Glutamatergic neuron (in vitro differentiated cells): ENCODE measurements around the gene TGFBR3. TPM values are rescaled to one million over a fixed set of nuclear protein-coding genes. Genes with fewer than 3 reads are reported as not detected.

Experiments
- DNase-seq: peaks from one replicate; pipeline ENCODE4 v3.0.0; 2022
- H3K27ac Mint-ChIP-seq: one replicate; pipeline ENCODE4 v1.8.0; 2020; ENCODE audit warnings: mild to moderate bottlenecking, mixed read lengths, inconsistent platforms; ENCODE audit not compliant: unreplicated experiment
- H3K27me3 Mint-ChIP-seq: one replicate; pipeline ENCODE4 v1.8.0; 2020; ENCODE audit warnings: mild to moderate bottlenecking, moderate library complexity, mixed read lengths, inconsistent platforms; ENCODE audit not compliant: unreplicated experiment
- H3K36me3 Mint-ChIP-seq: one replicate; pipeline ENCODE4 v1.8.0; 2020; ENCODE audit warnings: mild to moderate bottlenecking, mixed read lengths, inconsistent platforms; ENCODE audit not compliant: unreplicated experiment
- H3K4me1 Mint-ChIP-seq: one replicate; pipeline ENCODE4 v1.8.0; 2020; ENCODE audit warnings: mild to moderate bottlenecking, low read depth, mixed read lengths, inconsistent platforms; ENCODE audit not compliant: unreplicated experiment
- H3K4me3 Mint-ChIP-seq: one replicate; pipeline ENCODE4 v1.8.0; 2020; ENCODE audit warnings: mild to moderate bottlenecking, mixed read lengths, inconsistent platforms; ENCODE audit not compliant: unreplicated experiment
- H3K9me3 Mint-ChIP-seq: one replicate; pipeline ENCODE4 v1.8.0; 2020; ENCODE audit warnings: mild to moderate bottlenecking, moderate library complexity, mixed read lengths, inconsistent platforms; ENCODE audit not compliant: unreplicated experiment
- total RNA-seq: library from RNA; stranded (reverse); fragmentation: NEBNext Ultra II Directional; extraction: Animal tissue kit (Norgen Biotek cat#: 25700); gene quantifications from one replicate; pipeline ENCODE4 v1.2.1, GENCODE V29; 2021; ENCODE audit not compliant: unreplicated experiment
- TF ChIP-seq, protein P1 (sequence below): fragments of 200-600 bp; sonication (generic); IDR thresholded peaks from one replicate; pipeline ENCODE4 v1.5.0; 2021; ENCODE audit not compliant: partially characterized antibody, unreplicated experiment

The TGFBR3 gene
- total RNA-seq, 1 donor from 2014 or later = 0.98 TPM

GRCh38 chr1:91720044-91720443 is 165.9 kb downstream of the TGFBR3 start:
- TF ChIP-seq, protein P1, sequence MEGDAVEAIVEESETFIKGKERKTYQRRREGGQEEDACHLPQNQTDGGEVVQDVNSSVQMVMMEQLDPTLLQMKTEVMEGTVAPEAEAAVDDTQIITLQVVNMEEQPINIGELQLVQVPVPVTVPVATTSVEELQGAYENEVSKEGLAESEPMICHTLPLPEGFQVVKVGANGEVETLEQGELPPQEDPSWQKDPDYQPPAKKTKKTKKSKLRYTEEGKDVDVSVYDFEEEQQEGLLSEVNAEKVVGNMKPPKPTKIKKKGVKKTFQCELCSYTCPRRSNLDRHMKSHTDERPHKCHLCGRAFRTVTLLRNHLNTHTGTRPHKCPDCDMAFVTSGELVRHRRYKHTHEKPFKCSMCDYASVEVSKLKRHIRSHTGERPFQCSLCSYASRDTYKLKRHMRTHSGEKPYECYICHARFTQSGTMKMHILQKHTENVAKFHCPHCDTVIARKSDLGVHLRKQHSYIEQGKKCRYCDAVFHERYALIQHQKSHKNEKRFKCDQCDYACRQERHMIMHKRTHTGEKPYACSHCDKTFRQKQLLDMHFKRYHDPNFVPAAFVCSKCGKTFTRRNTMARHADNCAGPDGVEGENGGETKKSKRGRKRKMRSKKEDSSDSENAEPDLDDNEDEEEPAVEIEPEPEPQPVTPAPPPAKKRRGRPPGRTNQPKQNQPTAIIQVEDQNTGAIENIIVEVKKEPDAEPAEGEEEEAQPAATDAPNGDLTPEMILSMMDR = no peak
- Mint-ChIP-seq H3K27ac (no peak overlapping the region), H3K27me3 (no peaks in the 10 kb centered on the region), H3K4me3 (no peak overlapping the region), H3K36me3 (no peaks in the 10 kb centered on the region), H3K4me1 (no peaks in the 10 kb centered on the region), H3K9me3 (no peaks in the 10 kb centered on the region)
- no peak for DNase-seq

DNA sequence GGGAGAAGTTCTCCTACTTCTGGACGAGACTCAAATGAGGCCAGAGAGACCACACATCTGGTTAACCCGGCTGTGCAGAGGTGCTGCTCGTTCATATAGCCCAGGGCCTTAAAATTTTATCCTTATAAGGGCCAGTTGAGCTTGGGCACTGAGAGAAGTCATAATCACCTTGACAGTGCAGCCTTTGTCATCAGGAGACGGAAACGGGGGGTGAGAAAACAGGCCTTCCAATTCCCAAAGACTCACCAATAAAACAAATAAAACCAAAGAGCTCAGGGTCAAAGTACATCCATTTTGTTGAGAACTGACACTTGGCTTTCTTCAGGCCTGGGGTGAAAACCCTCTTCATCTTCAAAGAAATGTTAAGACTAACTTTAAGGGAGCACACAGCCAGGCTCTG is 167.1 kb downstream of the TGFBR3 start:
- DNase-seq = no peak
- Mint-ChIP-seq H3K27ac (no peak overlapping the region), H3K36me3 (no peaks in the 10 kb centered on the region), H3K27me3 (no peaks in the 10 kb centered on the region), H3K4me3 (no peak overlapping the region), H3K9me3 (no peaks in the 10 kb centered on the region), H3K4me1 (no peaks in the 10 kb centered on the region)
- TF ChIP-seq, protein P1 = no peak

DNA sequence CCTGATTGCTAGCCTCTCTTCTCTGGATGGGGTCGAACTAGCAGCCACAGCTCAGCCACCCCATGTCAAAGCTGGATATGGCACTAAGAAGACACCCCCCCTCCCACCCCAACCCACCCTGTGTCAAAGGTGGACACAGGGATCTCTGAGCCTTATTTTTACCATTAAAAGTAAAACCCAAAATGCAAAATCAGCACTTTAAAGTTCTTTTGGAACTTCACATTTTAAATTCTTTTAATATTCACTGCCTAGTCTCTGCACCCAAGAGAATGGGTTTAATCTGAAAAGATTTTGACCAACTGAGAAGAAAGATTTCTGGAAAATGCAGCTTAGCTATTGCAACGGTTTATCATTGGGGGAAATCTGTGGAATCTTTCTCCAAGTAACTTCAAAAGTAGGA is 167.6 kb downstream of the TGFBR3 start:
- Mint-ChIP-seq H3K9me3 (no peaks in the 10 kb centered on the region), H3K4me3 (no peak overlapping the region), H3K36me3 (no peaks in the 10 kb centered on the region), H3K4me1 (peaks cover under 1% of the 10 kb centered on the region), H3K27ac (no peak overlapping the region), H3K27me3 (no peaks in the 10 kb centered on the region)
- TF ChIP-seq, protein P1 = no peak
- DNase-seq = no peak

GRCh38 chr1:91717839-91718238 is 168.1 kb downstream of the TGFBR3 start:
- H3K4me3 Mint-ChIP-seq = no peak overlapping the region

DNA sequence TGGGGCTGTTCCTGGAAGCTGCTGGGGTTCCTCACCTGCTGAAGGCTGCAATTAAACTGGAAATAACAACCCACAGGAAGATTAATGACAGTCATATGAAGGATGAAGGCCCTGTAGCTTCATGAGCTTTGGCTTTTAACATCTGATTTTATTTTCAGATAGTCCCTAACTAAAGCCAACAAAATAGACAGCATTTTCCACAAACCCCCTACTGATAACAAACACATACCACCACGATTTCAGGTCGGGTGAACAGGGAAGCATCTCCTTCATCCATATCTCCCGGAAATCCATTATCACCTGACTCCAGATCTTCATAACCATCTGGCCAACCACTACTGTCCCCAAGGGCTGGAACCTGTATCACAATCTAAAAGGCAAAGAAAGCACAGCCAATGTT is 169.6 kb downstream of the TGFBR3 start:
- Mint-ChIP-seq H3K4me1 (peaks cover 12% of the 10 kb centered on the region), H3K9me3 (no peaks in the 10 kb centered on the region), H3K36me3 (no peaks in the 10 kb centered on the region), H3K27ac (no peak overlapping the region), H3K27me3 (no peaks in the 10 kb centered on the region), H3K4me3 (no peak overlapping the region)
- DNase-seq = no peak
- TF ChIP-seq, protein P1 = no peak

More at GRCh38 chr1:91717839-91718238, 168.1 kb downstream of the TGFBR3 start:
- DNase-seq = no peak
- TF ChIP-seq, protein P1 = no peak
- peaks cover 4% of the 10 kb centered on the region for H3K4me1 Mint-ChIP-seq
- no peaks in the 10 kb centered on the region for H3K27me3 Mint-ChIP-seq
- H3K36me3 Mint-ChIP-seq = no peaks in the 10 kb centered on the region
- H3K27ac Mint-ChIP-seq = no peak overlapping the region
- no peaks in the 10 kb centered on the region for H3K9me3 Mint-ChIP-seq
